Hematopoietic multipotent progenitor cell treated with erythropoietin and hydrocortisone succinate and interleukin-3 and kit ligand, for 8 days (in vitro differentiated cells): Measurements from ENCODE around the gene SHMT1.
"Not testable (repeated sequence)": the region's sequence is repeated elsewhere in the genome, so short reads cannot be mapped to it uniquely, and the experiment has no call there.

Experiments used
- DNase-seq: peaks from one replicate; pipeline ENCODE4 v3.0.0-alpha.2; 2015

SHMT1 gene

DNA sequence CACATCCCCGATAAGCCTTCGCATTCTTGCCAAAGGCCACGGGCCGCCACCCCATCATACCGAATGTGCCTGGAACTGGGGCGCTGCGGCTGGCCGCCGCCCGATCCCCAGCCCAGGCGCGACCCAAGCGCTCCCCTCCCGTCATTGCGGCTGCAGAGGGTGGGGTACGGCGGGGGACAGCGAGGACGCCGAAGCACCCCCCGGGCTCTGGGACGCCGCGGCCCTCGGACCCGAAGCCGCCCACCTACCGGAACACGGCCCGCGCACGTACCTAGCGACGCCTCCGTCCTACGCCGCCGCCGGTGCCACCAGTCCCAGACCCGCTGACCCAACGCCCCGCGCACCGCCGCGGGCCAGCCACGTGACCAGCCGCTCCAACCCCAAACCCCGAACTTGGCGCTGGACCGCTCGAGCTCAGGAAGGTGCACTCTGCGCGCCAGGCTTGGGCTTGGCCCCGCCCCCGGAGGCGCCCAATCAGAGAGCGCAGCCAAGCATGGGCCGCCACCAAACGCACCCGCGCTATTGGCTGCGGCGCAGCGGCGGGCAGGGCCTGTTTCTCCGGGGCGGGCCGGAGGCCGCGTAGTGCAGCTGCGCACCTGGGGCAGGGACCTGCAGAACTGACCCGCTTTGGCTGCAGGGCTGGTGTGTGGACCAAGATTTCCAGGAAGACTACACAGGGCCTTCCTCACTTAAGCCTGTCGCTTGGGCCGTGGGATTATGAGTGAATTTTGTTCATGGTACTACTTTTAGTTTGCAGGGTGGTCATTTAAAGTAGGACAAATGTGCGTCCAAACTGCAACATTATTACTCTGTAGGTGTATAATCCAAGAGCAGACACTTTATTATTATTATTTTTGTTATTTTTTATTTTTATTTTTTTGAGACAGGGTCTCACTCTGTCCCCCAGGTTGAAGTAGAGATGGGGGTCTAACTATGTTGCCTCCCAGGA, at the start of gene SHMT1:
Gene SHMT1, minus strand, starts transcription at position 450 of the 949 bp plus-strand sequence. CDS start 7,569 bp downstream, outside the sequence.
- peak; percentile 95 for DNase-seq

DNA sequence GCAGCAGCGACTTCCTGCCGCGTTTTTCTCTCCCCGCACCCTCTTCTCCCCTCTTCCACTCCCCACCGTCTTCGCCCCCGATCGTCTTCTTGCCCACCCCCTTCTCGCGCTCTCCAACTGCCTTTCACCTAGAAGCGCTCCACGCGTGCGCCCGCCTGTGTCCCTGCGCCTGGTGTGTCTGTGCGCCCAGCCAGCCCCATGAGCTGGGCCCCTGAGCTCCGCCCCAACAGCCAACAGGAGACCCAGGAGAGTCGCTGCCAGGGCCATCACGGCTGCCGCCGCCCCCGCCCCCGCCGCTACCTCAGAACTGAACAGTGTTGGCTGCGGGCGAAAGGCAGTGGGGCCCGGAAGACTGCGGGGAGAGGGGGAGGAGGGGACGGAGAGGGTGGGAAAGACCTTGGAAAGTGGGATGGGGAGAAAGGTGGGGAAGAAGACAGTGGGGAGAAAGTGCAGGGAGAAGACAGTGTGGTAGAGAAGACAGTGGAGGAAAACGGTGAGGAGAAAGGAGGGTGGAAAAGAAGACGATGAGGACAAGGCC, 48.7 kb upstream of the SHMT1 start:
- not testable (repeated sequence) for DNase-seq

DNA sequence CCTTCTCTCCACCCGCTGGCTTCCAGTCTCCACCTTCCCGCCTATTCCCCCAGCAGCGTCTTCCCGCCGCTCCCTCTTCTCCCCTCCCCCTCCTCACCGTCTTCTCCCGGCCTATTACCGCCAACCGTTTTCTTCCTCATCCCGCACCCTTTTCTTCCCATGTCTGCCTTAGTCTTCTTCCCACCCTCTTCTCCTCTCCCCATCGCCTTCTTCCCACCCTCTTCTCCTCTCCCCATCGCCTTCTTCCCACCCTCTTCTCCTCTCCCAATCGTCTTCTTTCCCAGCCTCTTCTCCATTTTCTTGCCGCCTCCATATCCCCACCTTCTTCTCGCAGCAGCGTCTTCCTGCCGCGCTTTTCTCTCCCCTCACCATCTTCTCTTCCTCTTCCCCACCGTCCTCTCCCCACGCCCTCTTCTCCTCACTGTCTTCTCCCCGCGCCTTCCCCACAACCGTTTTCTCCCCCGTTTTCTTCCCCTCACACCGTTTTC, 48.1 kb upstream of the SHMT1 start:
- peak; percentile 16 for DNase-seq

DNA sequence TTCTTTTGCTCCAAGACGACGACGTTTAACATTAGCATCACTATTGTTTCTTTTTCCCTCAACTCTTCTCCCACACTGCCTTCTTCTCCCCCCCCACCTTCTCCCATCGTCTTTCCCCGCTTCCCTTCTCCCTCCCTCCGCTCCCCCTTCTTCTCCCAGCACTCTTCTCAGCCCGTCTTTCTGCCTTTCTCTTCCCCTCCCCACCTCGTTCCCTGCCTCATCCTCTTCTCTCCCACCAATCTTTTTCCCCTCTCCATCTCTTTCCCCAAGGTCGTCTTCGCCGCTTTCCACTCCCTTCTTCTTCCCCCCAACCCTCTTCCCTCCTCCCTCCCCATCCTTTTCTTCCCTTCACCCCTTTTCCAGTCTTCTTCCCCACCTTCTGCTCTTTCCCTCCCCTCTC, 47.4 kb upstream of the SHMT1 start:
- DNase-seq = not testable (repeated sequence)

DNA sequence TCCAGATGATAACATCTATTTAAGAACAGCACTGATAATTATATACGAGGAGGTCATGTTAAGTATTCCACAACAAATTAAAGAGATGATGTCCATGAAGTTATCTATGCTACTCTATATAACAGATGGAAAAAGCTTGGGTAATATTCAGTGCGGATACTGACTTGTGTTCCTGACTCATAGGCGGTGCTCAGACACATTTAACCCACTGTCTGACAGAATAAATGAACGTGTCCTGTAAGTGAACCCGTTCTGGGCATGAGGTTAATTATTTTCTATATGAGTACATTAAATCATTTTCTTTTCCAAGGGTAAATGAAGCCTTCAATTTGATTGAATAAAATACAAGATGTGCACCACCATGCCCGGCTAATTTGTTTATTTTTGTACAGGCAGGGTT, 46.0 kb upstream of the SHMT1 start:
- not testable (repeated sequence) for DNase-seq

DNA sequence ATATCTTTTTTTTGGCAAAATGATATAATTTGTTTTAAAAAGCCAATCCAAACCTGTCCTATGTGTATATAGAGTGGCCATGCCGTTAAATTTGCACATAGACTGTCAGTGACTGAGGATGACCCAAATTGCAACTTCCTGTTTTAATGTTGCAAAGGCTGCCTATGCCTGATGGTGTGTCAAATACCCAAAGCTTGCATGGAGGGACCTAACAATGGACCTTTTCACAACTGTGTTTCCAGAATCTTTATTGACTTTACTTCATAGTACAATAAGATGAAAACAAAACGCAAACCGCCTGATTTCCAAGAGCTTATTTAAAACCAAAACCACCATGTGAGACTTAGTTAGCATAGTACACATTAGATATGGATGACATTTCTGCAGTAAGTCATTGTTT, 45.6 kb upstream of the SHMT1 start:
- DNase-seq = peak; percentile 22

DNA sequence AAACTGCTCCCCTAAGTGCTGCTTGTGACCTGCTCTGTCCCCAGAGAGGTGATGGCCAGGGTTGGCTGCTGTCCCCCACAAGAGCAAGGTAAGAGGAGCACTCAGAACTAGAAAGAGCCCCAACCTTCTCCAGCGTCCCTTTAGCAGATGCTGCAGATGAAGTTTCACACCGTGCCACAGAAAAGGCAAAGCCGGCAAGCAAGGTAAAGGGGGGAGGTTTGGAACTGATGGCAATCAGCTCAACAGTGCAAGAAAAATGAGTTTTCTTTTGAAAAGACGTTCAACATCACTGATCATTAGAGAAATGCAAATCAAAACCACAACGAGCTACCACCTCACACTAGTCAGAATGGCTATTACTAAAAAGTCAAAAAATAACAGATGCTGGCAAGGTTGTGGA, 40.3 kb upstream of the SHMT1 start:
- DNase-seq = not testable (repeated sequence)

DNA sequence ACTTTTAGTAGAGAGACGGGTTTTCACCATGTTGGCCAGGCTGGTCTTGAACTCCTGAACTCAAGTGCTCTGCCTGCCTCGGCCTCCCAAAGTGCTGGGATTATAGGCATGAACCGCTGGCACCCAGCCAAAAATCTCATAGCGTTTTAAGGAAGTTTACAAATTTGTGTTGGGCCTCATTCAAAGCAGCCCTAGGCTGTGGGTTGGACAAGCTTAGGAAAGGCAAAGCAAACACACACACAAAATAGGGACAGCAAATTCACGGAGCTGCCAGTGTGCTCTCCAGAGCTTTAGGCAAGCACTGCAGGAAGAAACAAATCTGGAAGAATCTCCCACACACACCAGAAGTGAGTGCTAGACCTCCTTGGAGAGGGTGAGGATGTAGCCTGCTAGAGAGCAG, 39.8 kb upstream of the SHMT1 start:
- DNase-seq = not testable (repeated sequence)

DNA sequence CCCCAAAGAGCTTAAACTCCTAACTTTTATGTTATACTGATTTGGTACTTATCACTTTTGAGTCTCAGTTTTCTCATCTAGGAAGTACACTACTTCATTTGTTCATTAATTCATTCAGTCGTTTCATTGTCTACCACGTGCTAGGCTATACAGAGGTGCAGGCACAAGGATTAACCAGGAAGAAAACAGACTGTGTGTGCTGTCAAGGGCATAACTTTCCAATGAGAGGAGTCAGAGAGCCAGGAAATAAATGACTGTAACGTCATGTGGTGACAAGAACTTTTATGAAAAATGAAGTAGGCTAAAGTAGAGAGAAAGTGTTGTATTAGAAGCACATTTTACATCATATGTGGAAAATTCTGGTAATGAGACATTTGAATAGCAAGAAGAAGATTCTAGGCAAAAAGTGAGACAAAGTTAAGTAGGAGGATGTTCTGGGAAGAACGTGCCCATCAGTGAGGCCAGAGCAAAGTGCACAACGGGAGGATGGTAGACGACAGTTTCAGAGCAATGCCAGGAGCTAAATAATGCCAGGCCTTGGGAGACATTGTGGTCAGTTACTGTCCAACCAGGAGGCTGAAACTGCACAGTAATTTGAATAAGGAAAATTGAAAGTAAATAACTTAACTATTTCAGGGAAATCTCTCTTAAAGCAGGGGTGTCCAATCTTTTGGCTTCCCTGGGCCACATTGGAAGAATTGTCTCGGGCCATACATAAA, 38.7 kb upstream of the SHMT1 start:
- not testable (repeated sequence) for DNase-seq

DNA sequence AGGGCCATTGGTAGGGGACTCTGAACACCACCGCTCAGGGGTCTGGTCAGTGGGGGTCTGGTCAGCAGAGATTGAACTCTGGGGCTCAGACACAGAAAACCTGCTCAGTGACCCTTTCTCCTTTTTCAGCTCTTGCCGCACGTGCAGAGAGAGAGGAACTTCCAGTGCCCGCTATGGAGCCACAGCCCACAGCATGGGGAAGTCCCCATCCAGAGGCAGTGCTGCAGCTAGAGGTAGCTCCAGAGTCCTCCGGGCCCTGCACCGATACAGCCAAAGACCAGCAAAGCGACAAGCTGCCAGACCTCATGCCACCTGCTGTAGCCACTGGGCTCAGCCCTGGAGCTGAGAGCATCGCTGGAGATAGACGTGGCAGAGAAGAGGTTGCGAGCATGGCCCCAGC, 25.4 kb upstream of the SHMT1 start:
- DNase-seq = not testable (repeated sequence)

DNA sequence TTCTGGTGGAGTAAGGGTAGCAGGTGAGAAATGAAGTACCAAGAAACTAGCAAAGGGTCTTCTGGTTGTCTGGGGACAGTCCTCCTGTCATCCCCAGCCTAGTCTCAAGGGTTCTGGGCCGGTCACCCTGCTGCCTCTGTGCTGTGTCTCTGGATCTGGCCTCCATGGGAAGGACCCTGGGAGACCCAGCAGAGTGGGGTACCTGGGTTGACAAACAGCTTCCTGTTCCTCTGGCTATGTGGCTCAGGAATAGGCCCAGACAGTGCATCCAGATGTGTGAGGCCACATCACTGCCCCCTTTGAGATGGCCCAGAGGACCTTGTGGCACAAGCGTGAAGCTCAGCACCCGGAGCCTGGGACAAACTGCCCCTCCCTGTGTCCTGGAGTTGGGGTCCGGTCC, 24.9 kb upstream of the SHMT1 start:
- DNase-seq = not testable (repeated sequence)

DNA sequence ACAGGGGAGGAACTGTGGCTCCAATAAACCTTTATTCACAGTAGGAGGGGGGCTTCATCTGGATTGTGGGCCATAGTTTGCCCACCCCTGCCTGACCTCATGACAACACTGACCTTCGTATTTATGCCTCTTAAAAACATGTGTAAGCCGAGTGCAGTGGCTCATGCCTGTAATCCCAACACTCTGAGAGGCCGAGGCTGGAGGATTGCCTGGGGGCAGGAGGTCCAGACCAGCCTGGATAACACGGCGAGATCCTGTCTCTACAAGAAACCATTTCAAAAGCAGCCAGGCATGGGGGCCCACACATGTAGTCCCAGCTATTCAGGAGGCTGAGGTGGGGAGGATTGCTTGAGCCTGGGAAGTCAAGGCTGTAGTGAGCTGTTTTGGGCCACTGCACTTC, 24.2 kb upstream of the SHMT1 start:
- DNase-seq = not testable (repeated sequence)

DNA sequence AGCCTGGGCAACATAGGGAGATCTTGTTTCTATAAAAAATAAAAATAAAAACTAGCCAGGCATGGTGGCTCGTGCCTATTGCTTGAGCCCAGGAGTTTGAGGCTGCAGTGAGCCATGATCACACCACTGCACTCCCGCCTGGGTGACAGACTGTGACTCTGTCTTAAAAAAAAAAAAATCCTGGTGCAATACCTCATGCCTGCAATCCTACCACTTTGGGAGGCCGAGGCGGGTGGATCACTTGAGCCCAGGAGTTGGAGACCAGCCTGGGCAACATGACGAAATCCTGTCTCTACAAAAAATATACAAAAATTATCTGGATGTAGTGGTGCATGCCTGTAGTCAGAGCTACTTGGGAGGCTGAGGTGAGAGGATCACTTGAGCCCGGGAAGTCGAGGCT, 20.9 kb upstream of the SHMT1 start:
- not testable (repeated sequence) for DNase-seq

DNA sequence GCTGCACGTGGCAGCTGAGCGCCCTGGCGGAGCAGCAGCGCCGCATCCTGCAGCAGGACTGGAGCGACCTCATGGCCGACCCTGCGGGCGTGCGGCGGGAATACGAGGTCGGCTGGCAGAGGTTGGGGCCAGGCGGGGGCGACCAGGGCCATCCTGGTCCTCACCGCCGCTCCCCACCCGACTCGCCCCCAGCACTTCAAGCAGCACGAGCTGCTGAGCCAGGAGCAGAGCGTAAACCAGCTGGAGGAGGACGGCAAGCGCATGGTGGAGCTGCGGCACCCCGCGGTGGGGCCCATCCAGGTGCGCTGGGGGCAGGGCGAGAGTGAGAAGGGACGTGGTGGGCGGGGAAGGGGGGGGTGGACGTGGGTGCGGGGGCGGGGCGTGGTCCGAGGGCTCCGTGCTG, 19.7 kb upstream of the SHMT1 start:
- DNase-seq = not testable (repeated sequence)

DNA sequence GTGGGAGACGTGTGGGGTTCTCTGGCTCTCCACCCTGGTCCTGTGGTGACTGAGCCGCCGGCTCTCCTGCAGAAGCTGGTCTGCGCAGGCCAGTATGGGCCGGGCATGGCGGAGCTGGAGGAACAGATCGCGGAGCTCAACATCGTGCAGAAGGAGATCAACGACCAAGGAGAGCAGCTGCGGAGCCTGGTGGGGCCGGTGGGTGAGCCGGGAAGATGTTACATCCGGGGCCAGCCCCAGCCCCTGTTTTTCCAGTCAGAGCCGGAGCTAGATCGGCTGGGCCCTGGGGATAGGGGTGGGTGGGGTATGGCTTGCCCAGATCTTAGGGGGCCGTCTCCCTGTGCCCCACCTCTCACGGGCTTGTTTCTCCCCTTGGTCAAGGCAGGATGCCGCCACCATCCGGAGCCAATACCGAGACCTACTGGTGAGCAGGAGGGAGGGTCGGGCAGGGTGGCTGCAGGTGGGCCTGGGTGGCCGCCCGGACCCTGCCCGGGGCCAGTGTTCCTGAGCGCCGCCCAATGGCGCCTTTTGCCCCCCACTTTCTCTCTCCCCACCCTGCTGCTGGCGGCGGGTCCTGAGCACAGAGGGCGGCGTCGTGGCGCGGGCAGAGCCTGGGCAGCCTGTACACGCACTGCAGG, 19.2 kb upstream of the SHMT1 start:
- DNase-seq = no peak

DNA sequence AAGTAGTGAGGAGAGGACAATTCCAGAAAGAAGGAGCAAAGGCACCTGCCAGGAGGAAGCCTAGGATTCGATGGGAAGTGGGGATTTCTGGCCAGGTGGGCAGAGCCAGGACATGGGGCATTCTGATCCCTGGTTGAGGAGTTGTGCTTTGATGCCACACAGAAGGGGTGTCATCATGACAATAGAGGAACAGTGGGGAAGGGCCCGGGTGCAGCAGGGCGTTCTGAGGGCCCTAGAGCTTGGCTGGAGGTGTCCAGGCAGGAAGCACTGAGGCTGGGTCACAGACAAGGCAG, 18.5 kb upstream of the SHMT1 start:
- DNase-seq = no peak

DNA sequence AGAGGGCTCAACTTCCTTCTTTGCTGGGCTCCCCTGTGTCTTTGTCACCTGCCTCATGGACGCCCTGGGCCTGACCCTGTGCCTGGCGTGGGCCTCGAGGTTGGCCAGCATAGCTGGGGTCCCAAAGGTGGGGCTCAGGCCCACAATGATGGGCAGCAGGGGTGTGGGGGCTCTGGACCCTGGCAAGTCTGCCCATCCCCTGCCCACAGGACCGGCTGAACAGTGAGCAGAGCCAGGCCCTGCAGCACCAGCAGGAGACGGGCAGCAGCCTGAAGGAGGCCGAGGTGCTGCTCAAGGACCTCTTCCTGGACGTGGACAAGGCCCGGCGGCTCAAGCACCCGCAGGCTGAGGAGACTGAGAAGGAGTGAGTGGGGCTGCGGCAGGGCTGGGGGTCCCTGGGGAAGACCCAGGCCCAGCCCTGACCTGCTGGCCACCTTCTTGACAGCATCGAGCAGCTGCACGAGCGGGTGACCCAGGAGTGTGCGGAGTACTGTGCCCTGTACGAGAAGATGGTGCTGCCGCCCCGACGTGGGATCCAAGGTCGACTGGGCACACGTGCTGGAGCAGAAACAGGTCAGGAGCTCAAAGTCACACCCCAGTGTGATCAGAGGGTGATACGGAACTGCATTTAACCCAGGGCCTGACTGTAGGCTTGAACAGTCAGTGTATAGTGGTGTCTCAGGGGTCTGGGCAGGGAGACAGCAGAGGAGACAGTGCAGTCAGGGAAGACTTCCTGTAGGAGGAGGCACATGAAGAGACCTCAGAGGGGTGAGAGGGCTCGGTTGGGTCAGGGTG, 18.0 kb upstream of the SHMT1 start:
- no peak for DNase-seq

DNA sequence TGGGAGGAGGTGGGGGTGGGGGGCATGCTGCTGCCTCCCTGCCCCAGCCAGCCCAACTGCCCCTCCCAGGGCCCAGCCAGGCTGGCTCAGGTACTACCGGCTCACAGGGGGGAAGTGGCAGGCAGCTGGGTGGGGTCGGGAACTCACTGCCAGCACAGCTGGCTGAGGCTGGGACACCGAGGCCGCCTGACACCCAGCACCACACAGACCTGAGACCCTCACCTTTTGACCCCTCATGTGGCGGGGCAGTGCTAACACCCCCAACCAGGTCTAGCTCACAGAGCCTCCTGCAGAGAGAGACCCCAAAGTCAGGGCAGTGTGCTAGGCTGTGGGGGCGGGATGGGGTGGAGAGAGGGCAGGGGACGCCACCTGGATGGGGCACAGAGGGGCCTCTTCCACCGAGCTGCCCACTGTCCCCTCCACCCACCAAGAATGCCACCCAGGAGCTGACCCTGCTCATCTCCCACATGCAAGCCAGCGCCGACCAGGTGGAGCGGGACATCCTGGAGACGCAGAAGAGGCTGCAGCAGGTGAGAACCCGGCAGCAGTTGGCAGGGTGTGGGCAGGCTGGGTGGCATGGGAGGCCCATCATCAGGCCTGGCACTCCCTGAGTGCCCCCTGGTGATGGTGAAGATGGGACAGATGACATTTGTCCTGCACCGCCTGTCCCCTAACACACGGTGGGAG, 17.3 kb upstream of the SHMT1 start:
- no peak for DNase-seq

DNA sequence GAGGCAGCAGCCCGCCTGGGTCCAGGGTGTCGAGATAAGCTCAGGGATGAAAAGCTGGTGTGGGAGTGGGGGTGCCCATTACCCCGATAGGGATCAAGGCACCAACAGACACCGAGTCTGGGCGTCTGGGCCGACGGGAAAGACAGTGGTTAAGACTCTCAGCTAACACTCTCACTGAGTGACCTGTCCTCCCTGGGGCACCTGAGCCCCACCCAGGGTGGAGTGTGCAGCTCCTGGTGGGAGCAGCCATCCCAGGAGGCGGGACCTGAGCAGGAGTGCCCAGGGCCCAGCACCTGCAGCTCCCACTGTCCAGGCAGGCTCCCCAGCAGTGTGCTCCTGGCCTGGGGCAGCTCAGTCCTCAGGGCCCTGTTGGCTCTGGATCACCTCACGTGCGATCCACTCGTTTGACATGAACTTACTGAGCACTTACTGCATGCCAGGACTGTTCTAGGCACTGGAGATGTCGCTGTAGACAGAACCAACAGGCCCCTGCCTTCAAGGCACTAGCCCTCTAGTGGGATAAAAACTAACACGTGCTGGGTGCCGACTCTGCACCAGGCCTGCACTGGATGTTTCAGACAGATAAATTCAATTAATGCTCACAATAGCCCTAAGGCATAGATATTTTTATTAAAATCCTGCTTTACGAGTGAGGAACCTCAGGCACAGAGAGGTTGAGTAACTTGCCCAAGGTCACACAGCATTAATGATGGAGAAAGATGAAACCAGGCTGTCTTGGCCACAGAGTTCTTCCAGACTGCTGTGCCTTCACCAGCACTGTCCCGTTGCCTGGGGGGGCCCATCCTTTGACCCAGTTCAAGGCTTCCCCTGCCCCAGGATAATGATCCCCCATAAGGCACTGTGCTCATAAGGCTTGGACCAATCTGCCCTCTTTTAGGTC, 16.1 kb upstream of the SHMT1 start:
- peak; percentile 45 for DNase-seq

DNA sequence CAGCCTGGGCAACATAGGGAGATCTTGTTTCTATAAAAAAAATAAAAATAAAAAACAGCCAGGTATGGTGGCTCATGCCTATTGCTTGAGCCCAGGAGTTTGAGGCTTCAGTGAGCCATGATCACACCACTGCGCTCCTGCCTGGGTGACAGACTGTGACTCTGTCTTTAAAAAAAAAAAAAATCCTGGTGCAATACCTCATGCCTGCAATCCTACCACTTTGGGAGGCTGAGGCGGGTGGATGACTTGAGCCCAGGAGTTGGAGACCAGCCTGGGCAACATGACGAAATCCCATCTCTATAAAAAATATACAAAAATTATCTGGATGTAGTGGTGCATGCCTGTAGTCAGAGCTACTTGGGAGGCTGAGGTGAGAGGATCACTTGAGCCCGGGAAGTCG, 15.3 kb upstream of the SHMT1 start:
- DNase-seq = not testable (repeated sequence)

DNA sequence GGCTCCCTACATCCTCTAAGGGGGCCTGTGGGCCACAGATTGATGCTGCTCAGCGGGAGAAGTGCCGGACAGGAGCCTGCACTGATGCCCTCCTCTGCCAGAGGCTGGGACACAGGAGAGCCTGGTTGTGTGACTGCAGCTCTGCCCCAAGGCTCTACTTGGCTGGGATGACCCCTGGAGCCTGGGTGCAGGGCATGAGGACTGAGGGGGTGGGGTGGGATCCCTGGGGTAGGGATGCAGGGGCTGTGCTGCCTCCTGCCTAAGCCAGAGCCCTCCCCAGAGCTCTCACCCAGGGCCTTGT, 14.8 kb upstream of the SHMT1 start:
- DNase-seq = no peak
